ENCODE data around the gene PPP1R3E.

Gene PPP1R3E

DNA sequence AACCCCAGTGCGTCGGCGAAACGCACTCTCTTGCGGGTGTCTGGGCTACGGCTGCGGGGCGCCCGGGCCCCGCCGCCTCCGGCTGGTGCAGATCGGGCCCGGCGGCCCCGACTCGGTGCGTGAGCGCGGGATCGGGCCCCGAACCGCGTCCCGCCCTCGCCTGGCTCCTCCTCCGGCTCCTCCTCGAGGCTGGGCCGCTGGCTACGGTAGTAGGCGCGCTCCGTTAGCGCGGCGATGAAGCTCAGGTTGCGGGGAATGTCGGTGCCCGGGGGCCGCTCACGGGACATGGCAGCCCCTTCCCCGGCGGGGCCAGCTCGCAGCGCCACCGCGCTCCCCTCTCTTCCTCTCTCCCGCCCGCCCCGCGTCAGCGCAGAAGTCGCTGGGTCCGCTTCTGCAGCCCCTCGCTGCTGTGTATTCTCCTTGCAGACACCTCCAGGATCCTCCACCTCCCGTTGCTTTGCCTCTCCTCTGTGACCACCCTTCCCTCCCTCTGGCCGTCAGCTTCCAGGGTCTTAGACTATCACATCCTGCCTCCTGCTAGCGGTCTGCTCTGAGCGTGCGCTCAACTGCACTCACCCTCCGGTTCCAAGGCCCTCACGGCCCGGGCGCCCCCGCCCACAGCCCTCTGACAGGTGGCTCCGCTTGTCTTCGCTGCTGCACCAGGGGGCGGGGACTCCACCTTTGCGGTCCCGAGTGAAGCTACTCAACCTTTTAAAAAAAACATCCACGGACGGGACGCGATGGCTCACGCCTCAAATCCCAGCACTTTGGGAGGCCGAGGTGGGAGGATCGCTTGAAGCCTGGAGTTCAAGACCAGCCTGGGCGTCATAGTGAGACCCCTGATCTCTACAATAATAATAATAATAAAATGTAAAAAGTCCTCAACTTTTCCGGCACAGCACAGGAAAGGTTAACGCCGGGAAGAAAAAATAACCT, at the start of gene PPP1R3E:
TSS of gene PPP1R3E (minus strand) at position 570 of the 936 bp plus-strand sequence. CDS start at position 287, 283 bp downstream.
- Mint-ChIP-seq H3K36me3 (no peaks in the 10 kb centered on the region), H3K27ac (peak within 1 kb of the TSS; percentile 91), H3K4me1 (peaks cover 44% of the 10 kb centered on the region), H3K4me3 (peak within 1 kb of the TSS; percentile 92), H3K27me3 (no peaks in the 10 kb centered on the region), H3K9me3 (no peaks in the 10 kb centered on the region)
- peak; percentile 65 for ATAC-seq

DNA sequence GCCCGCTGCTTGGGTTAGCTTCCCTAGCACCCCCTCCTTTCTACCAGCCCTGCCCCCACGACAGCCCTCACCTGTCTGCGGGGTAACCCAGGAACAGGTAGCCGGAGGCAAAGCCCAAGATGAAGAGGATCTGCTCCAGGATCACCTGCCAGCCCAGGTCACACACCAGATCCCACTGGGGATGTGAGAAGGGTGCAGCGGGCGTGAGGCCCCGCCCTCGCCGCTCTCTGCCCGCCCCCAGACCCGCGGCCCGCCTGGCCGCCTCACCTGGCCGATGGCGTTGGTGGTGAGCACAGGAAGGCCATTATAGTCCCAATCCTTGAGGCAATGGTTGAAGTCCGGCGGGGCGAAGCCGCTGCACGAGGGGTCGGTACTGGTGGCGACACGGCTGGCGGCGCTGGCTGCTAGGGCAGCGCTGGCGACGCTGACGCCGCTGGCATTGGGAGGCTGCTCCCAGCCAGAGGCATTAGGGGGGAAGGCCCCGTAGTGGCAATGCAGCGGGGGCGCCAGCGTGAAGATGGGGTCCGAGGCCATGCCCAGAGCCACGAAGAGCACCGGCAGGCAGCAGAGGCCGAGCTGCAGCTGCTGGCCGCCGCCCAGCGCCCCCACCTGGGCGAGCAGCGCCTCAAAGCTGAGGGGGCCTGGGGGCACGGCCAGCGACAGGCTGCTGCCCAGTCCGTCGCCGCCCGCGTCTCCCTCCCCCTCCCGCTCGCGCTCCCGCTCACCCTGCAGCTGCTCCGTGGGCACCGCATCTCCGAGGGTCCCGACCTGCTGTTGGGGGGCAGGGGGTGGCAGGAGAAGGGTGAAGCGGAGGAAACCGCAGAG, 49.2 kb upstream of the PPP1R3E start:
- Mint-ChIP-seq H3K4me3 (peak overlapping the region; percentile 57), H3K27me3 (peaks cover 78% of the 10 kb centered on the region), H3K27ac (no peak overlapping the region), H3K4me1 (no peaks in the 10 kb centered on the region), H3K9me3 (peaks cover 3% of the 10 kb centered on the region), H3K36me3 (no peaks in the 10 kb centered on the region)
- ATAC-seq: no peak

DNA sequence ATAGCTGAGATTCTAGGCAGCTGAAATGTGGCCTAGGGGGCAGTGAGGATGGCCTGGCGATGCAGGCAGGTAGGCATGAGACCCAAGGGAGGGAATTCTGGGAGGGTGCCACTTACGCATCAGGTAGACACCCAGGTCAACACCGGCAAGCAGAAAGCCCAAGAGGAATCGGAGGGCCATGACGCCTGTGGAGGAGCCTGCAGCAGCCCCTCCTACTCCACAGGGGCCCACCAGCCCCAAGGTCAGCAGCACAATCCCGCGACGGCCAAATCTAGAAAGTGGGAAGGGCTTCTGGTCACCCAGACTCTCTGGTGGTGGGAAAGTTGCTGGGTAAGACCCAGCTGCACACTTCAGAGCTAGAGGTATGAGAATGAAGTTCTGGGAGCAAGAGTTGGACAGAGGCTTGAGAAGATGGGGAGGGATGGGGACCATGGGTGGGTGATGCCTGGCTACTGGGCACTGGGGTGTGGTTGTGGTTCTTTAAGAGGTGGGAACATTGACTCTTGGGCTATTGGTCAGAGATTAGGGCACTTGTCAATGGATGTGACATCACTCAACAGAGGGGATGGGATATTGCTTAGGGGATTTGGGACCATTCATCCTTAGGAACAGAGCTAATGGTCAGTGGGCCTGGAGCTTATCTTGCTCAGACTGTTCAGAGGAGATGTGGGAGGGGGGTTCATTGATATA, 46.6 kb upstream of the PPP1R3E start:
- Mint-ChIP-seq H3K27ac (no peak overlapping the region), H3K9me3 (peaks cover 3% of the 10 kb centered on the region), H3K36me3 (no peaks in the 10 kb centered on the region), H3K4me1 (no peaks in the 10 kb centered on the region), H3K27me3 (peaks cover 56% of the 10 kb centered on the region), H3K4me3 (no peak overlapping the region)
- ATAC-seq: no peak

GRCh38 chr14:23348297-23348655, 45.6 kb upstream of the PPP1R3E start:
- H3K4me1 Mint-ChIP-seq: no peaks in the 10 kb centered on the region
- H3K36me3 Mint-ChIP-seq: no peaks in the 10 kb centered on the region
- peaks cover 3% of the 10 kb centered on the region for H3K9me3 Mint-ChIP-seq

GRCh38 chr14:23347406-23348296, 45.0 kb upstream of the PPP1R3E start:
- no peak for ATAC-seq
- H3K27me3 Mint-ChIP-seq: peaks cover 39% of the 10 kb centered on the region
- H3K27ac Mint-ChIP-seq: no peak overlapping the region
- no peaks in the 10 kb centered on the region for H3K36me3 Mint-ChIP-seq
- peaks cover 3% of the 10 kb centered on the region for H3K9me3 Mint-ChIP-seq
- no peaks in the 10 kb centered on the region for H3K4me1 Mint-ChIP-seq
- no peak overlapping the region for H3K4me3 Mint-ChIP-seq

More at GRCh38 chr14:23348297-23348655, 45.6 kb upstream of the PPP1R3E start:
- Mint-ChIP-seq H3K4me3 (no peak overlapping the region), H3K27me3 (peaks cover 45% of the 10 kb centered on the region), H3K27ac (no peak overlapping the region)
- ATAC-seq: no peak

DNA sequence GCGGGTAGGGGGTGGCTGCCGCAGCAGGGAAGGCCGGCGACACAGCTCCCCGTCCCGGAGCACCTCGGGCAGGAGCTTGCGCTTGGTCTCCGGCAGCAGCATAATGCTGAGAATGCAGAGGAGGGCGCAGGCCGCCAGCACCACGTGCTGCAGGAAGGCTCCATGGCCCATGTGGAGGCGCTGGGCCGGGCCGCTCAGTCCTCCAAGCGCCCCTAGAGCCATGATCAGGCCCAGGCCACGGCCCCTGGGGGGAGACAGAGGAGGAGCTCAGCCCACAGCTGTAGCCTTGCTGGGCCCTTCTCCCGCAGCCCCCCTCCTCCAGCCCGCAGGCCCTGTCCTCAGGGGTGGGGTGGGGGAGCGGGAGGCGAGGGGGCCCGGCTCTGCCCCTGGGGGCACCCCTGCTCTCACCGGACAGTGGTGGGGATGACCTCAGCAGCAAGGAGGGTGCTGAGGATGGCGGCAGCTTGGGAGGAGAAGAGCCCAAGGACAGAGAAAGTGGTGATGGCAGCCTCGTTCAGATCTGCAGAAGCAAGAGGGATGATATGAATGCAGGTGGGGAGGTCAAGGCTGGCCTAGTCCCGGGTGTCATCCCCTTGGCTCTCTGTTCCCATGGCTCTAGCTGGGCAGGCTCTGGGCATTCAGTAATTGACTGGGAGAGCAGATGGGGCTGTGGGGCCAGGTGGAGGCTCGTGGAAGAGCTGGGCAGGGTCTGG, 44.2 kb upstream of the PPP1R3E start:
- ATAC-seq: peak; percentile 34
- Mint-ChIP-seq H3K9me3 (peaks cover 3% of the 10 kb centered on the region), H3K4me1 (no peaks in the 10 kb centered on the region), H3K4me3 (no peak overlapping the region), H3K27me3 (peaks cover 39% of the 10 kb centered on the region), H3K36me3 (no peaks in the 10 kb centered on the region), H3K27ac (no peak overlapping the region)

DNA sequence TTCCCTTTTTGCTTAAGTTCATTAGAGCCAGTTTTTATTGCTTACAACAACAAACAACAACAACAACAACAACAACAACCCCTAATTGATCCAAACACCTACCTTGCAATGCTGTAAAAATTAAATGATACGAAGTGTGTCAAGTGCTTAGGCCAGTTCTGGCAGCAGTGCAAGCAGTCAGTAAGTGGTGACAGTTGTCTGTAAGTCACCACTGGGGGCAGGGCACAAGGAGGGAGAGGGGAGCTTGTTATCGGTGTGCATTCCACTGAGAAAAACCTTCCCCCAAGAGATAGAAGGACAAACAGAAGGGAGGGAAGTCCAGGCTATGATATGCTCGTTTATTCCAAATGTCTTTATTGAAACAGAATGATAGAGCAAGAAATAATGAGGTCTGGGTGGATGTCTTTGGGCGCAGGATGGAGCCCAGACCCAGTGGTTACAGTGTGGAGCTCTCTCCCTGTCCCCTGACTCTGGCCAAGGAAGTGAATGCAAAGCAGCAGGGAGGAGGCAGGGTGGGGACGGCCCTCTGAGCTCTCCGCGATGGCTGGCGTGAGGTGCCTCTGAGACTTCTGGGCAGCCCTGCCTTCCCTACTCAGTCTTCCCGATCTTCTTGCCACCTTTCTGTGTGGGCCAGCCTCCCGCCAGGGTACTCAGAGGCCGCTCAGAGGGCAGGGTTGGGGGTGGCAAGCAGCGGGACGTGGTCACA, 43.5 kb upstream of the PPP1R3E start:
- Mint-ChIP-seq H3K4me3 (no peak overlapping the region), H3K27me3 (peaks cover 34% of the 10 kb centered on the region), H3K27ac (no peak overlapping the region), H3K36me3 (no peaks in the 10 kb centered on the region), H3K4me1 (no peaks in the 10 kb centered on the region), H3K9me3 (peaks cover 3% of the 10 kb centered on the region)
- ATAC-seq: no peak

GRCh38 chr14:23344481-23344880, 41.8 kb upstream of the PPP1R3E start:
- ATAC-seq: no peak
- no peaks in the 10 kb centered on the region for H3K9me3 Mint-ChIP-seq
- H3K4me1 Mint-ChIP-seq: no peaks in the 10 kb centered on the region
- H3K4me3 Mint-ChIP-seq: no peak overlapping the region
- H3K27ac Mint-ChIP-seq: no peak overlapping the region
- H3K36me3 Mint-ChIP-seq: no peaks in the 10 kb centered on the region
- H3K27me3 Mint-ChIP-seq: peaks cover 18% of the 10 kb centered on the region

DNA sequence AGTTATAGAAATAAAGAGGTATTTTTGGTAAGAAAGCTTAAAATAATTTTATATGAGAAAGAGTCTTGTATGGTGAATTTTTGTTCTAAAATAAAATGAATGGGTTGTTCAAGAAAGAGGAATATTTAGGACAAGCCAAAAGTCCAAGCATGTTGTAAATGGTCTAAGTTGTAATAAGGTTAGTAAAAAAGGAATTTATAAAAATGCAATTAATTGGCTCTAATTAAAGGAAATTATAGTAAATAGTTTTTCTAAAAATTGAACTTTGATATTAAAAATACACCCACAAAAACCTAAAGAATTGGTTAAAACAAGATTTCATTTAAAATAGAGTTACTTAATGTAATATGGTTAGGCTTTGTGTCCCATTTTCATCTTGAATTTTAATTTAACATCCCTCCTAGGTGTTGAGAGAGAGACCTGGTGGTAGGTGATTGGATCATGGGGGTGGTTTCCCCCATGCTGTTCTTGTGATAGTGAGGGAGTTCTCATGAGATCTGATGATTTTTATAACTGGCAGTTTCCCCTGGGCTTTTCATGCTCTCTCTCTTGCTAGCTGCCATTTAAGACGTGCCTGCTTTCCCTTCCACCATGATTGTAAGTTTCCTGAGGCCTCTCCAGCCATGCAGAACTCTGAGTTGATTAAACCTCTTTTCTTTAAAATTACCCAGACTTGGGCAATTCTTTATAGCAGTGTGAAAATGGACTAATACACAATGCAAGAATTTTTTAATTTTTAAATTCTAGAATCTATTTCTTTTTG, 37.0 kb upstream of the PPP1R3E start:
- ATAC-seq: no peak
- Mint-ChIP-seq H3K9me3 (peaks cover 3% of the 10 kb centered on the region), H3K36me3 (no peaks in the 10 kb centered on the region), H3K4me3 (no peak overlapping the region), H3K27ac (no peak overlapping the region), H3K4me1 (no peaks in the 10 kb centered on the region), H3K27me3 (peaks cover 32% of the 10 kb centered on the region)

DNA sequence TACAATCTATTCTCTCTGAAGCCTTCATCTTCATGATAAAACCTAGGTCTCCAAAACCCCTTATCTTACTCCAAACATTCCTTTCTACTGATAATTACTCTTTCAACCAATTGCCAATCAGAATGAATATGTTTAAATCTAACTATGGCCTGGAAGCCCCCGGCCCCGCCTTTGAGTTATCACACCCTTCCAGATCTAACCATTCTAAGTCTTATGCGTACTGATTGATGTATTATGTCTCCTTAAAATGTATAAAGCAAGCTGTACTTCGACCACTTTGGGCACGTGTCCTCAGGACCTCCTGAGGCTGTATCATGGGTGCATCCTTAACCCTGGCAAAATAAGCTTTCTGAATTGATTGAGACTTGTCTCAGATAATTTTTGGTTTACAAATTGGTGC, 33.0 kb upstream of the PPP1R3E start:
- Mint-ChIP-seq H3K27ac (no peak overlapping the region), H3K27me3 (peaks cover 32% of the 10 kb centered on the region), H3K4me3 (no peak overlapping the region), H3K9me3 (peaks cover 3% of the 10 kb centered on the region), H3K4me1 (no peaks in the 10 kb centered on the region), H3K36me3 (no peaks in the 10 kb centered on the region)
- ATAC-seq: no peak

DNA sequence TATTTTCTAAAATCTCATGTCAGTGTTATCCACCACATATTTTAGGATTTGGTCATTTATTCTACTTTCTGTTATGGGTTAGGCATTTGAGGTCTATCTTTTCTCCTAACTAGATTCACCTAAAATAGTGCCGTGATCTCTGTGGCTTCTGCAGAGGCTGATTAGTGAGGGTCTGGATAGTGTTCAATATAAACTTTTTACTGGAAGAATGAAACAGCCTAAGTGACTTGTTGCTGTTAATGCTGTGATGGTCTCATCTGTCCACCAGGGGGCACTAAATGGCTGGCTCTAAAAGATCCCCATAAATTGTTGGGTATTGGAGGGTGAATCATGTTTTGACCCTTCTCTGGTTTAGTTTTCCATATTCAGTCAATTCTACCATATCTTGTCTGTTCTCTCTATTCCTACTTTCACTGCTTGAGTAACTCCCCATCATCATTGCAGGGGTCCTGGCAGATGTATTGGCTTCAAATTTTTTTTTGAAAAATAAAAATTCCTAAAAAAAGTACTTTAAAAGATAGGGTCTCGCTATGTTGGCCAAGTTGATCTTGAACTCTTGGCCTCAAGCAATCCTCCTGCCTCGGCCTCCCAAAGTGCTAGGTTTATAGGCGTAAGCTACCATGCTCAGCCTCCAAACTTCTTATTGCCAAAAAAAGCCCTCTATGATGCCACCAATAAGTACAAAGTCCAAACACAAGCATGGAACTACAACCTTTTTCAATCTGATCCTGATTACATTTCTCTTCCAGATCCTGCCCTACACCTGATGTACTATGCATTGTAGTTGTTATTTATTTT, 25.5 kb upstream of the PPP1R3E start:
- peak; percentile 59 for ATAC-seq
- H3K27ac Mint-ChIP-seq: no peak overlapping the region
- H3K9me3 Mint-ChIP-seq: no peaks in the 10 kb centered on the region
- H3K27me3 Mint-ChIP-seq: no peaks in the 10 kb centered on the region
- H3K4me1 Mint-ChIP-seq: peaks cover 9% of the 10 kb centered on the region
- H3K36me3 Mint-ChIP-seq: peaks cover 21% of the 10 kb centered on the region
- H3K4me3 Mint-ChIP-seq: no peak overlapping the region

Data from stimulated activated memory B cell treated with anti-CD40 and anti-IgM and Interleukin-4, amounts not matched to agents 10 μg/mL and 1 μg/mL and 100 μg/mL, for 72 hours (primary cell).